ENCODE data around the gene ELOVL7. TPM values are rescaled to one million over a fixed set of nuclear protein-coding genes. Genes with fewer than 3 reads are reported as not detected.

Gene ELOVL7
- total and polyA plus RNA-seq, 2 of the 8 experiments (the other 6 are each of a cell fraction or from before 2014, with no cell fraction given) = 3.1 to 5.1 TPM

- no peak for FAIRE-seq
- Histone ChIP-seq H3K14ac (ENCODE audit: insufficient read length) (no peak overlapping the region), H3K79me2 (ENCODE audit: control insufficient read depth in 1 of 2, insufficient read depth in 2 of 2, low read length in 2 of 2) (no peaks in the 10 kb centered on the region), H3K27me3 (replicated peaks in 1 of 4; ENCODE audit: control insufficient read depth in 3 of 4, extremely low read depth in 1 of 4, insufficient read depth in 3 of 4, low read length in 3 of 4) (no peaks in the 10 kb centered on the region), H3K4ac (replicated peaks; ENCODE audit: insufficient read length, low read depth, low read length) (no peak overlapping the region), H3K23ac (ENCODE audit: insufficient read length) (no peak overlapping the region), H3K9me3 (ENCODE audit: insufficient read depth in 2 of 2, low read depth in 1 of 2, low read length in 1 of 2) (no peaks in the 10 kb centered on the region), H3K56ac (replicated peaks; ENCODE audit: insufficient read length, low read depth, low read length) (no peak overlapping the region), H3K4me3 (ENCODE audit: extremely low read depth in 1 of 4, insufficient read depth in 2 of 4, low read depth in 3 of 4, low read length in 4 of 4) (no peak overlapping the region), H2AK5ac (ENCODE audit: low read depth, low read length) (no peak overlapping the region), H3K4me1 (replicated peaks in 1 of 4; ENCODE audit: control insufficient read depth in 3 of 4, insufficient read depth in 4 of 4, low read length in 3 of 4) (peaks cover 0 to 5% (median 0%) of the 10 kb centered on the region in 4 experiments; a peak in 2 of 7 replicates), H2BK5ac (ENCODE audit: low read depth, low read length) (no peak overlapping the region), H2AFZ (ENCODE audit: low read length) (peak overlapping the region; percentile 37), H2BK120ac (replicated peaks; ENCODE audit: low read depth, low read length) (no peak overlapping the region), H3K9ac (replicated peaks in 1 of 4; ENCODE audit: extremely low read depth in 1 of 4, low read depth in 3 of 4, low read length in 3 of 4) (no peak overlapping the region), H4K20me1 (replicated peaks in 1 of 2; ENCODE audit: control insufficient read depth in 1 of 2, insufficient read depth in 2 of 2, low read length in 2 of 2) (no peaks in the 10 kb centered on the region), H2BK12ac (ENCODE audit: low read depth, low read length) (no peak overlapping the region), H3K23me2 (ENCODE audit: low read depth, low read length) (no peaks in the 10 kb centered on the region), H2BK15ac (ENCODE audit: low read length) (no peak overlapping the region; the same call in 1 of the 2 replicates), H3K79me1 (ENCODE audit: low read depth, low read length) (no peaks in the 10 kb centered on the region), H4K8ac (ENCODE audit: extremely low read depth, insufficient read depth, low read length) (no peak overlapping the region), H3K27ac (ENCODE audit: low read depth, low read length) (no peak overlapping the region), H3K4me2 (ENCODE audit: insufficient read depth in 1 of 2, low read depth in 2 of 2, low read length in 2 of 2) (no peak overlapping the region), H3K36me3 (ENCODE audit: control insufficient read depth in 2 of 4, insufficient read depth in 4 of 4, low read length in 3 of 4) (no peaks in the 10 kb centered on the region), H4K5ac (ENCODE audit: insufficient read length, low read depth, low read length) (no peak overlapping the region), H2BK20ac (ENCODE audit: low read length) (no peak overlapping the region), H3K18ac (ENCODE audit: extremely low read depth, low read length) (no peak overlapping the region), H4K91ac (replicated peaks; ENCODE audit: insufficient read length, low read length) (no peak overlapping the region)
- WGBS, 2 experiments (ENCODE audit: extremely low coverage in 1 of 2, insufficient coverage in 1 of 2, insufficient read length in 1 of 2, insufficient replicate concordance in 2 of 2, low coverage in 1 of 2, low lambda C conversion rate in 2 of 2, missing lambda C conversion rate in 1 of 2) = 86% methylated on average over 2 of the region's 2 CpGs; no CpG with 5 or more reads in 1 of the 2 experiments
- no peak for DNase-seq (ENCODE audit: low read depth in 1 of 2, low spot score in 2 of 2)
- ChIA-PET POLR2A (ENCODE audit: partially characterized antibody) (interaction anchor here (0.8 to 1.2 kb wide), 3 partner anchors 8 to 57 kb away, joined by 3 to 6 read pairs (median 3); partner anchors contain the start of gene ELOVL7), CTCF (ENCODE audit: partially characterized antibody) (interaction anchor here (1.1 kb wide), 1 partner anchor 53 kb away, joined by 3 read pairs; no protein-coding TSS in a partner anchor)
- TF ChIP-seq SP1 (IDR thresholded peaks at IDR 0.05; ENCODE audit: low read depth, low read length) (no peak), EZH2 (IDR thresholded peaks at IDR 0.05; ENCODE audit: low read depth, low read length, severe bottlenecking) (no peak), RFX5 (IDR thresholded peaks at IDR 0.05; ENCODE audit: borderline replicate concordance, low read depth, low read length) (no peak), E2F6 (IDR thresholded peaks at IDR 0.05) (no peak), CTCF (IDR thresholded peaks at IDR 0.05; ENCODE audit: control extremely low read depth in 1 of 3, insufficient read depth in 1 of 3, low read depth in 1 of 3, low read length in 3 of 3) (no peak), PHF8 (conservative IDR thresholded peaks at IDR 0.05; ENCODE audit: low read depth, low read length) (no peak), KDM4A (IDR thresholded peaks at IDR 0.05; ENCODE audit: low read depth, low read length, severe bottlenecking) (no peak), TEAD4 (IDR thresholded peaks at IDR 0.05; ENCODE audit: low read depth, low read length) (no peak), JUN (IDR thresholded peaks at IDR 0.05; ENCODE audit: low read depth, low read length) (no peak), HDAC2 (IDR thresholded peaks at IDR 0.05; ENCODE audit: borderline replicate concordance in 1 of 2, low read depth in 2 of 2, low read length in 2 of 2) (no peak)
Observed at GRCh38 chr5:60852317-60852716, 8.2 kb upstream of the ELOVL7 start.
